PC-3 (cell line): ENCODE measurements around the gene GAS7.

Experiments used
- CTCF ChIP-seq: fragments of 300-600 bp; sonication (generic); conservative IDR thresholded peaks from 2 replicates; pipeline ENCODE4 v1.5.1; 2017; ENCODE audit warnings: antibody characterized with exemption, low read depth, mild to moderate bottlenecking, low read length
- EZH2phosphoT487 ChIP-seq: fragments of 300-600 bp; sonication (generic); IDR thresholded peaks from 2 replicates; pipeline ENCODE4 v1.6.1; 2018; ENCODE audit warnings: mild to moderate bottlenecking, antibody characterized with exemption, low read length, borderline replicate concordance

GRCh38 chr17:10048629-10049350 is 149.6 kb downstream of the GAS7 start:
- no peak for TF ChIP-seq CTCF
- TF ChIP-seq EZH2phosphoT487, result no peak
